SK-N-SH treated with all-trans-retinoic acid at 6 μM for 48 hours (cell line): ENCODE results near the gene FAM114A1.

Experiments used
- ARNTL ChIP-seq: fragments of 450-650 bp; formaldehyde crosslinking; IDR thresholded peaks from 2 replicates; pipeline ENCODE4 v1.5.0; 2020; ENCODE audit warnings: low read depth, mild to moderate bottlenecking, moderate library complexity, borderline replicate concordance
- BACH2 ChIP-seq: fragments of 250-450 bp; sonication (Bioruptor Pico); IDR thresholded peaks from 2 replicates; pipeline ENCODE4 v1.9.0; 2021; ENCODE audit warnings: mild to moderate bottlenecking, borderline replicate concordance
- ZFP3 ChIP-seq: fragments of 250-450 bp; sonication (Bioruptor Pico); IDR thresholded peaks from 2 replicates; pipeline ENCODE4 v1.5.0; 2020; ENCODE audit warnings: mild to moderate bottlenecking, moderate library complexity
- ZFP30 ChIP-seq: fragments of 450-650 bp; formaldehyde crosslinking; IDR thresholded peaks from 2 replicates; pipeline ENCODE4 v1.5.0; 2022; ENCODE audit warnings: mild to moderate bottlenecking, moderate library complexity
- ZNF70 ChIP-seq: fragments of 450-650 bp; formaldehyde crosslinking; IDR thresholded peaks from 2 replicates; pipeline ENCODE4 v1.5.0; 2020; ENCODE audit warnings: mild to moderate bottlenecking, moderate library complexity
- TF ChIP-seq, protein P1 (sequence below): fragments of 250-450 bp; sonication (Bioruptor Pico); IDR thresholded peaks from 2 replicates; pipeline ENCODE4 v1.8.0; 2020; ENCODE audit warnings: mild to moderate bottlenecking, moderate library complexity, borderline replicate concordance
- TF ChIP-seq, protein P2 (sequence below): fragments of 250-450 bp; sonication (Bioruptor Pico); IDR thresholded peaks from 2 replicates; pipeline ENCODE4 v1.5.1; 2020; ENCODE audit warnings: low read depth, mild to moderate bottlenecking, moderate library complexity

DNA sequence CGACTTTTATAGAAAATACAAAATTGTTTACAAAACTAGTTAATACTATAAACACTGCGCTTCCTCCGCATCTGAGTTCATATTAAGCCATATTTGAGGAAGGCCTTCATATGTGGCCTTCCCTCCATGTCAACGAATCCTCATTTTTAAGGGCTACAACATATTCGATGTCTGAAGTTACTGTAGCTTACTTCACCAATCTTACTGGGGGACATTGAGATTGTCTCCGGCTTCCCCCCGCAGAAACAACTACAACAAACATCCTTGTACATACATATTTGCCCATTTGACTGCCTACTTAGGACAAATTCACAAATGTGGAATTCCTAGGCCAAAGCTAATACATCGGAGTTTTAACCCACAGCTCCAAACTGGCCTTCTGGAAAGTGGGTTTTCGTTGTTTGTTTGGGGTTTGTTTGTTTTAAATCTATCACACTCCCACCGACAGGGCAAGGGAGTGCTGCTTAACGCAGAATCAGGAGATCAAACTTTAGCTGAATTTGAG lies 581 bp upstream of the FAM114A1 start:
- TF ChIP-seq BACH2 (no peak), ZFP30 (no peak), ZFP3 (CRISPR knock-in tag) (no peak), ARNTL (CRISPR knock-in tag) (no peak), ZNF70 (CRISPR knock-in tag) (no peak)
- TF ChIP-seq, protein P1, sequence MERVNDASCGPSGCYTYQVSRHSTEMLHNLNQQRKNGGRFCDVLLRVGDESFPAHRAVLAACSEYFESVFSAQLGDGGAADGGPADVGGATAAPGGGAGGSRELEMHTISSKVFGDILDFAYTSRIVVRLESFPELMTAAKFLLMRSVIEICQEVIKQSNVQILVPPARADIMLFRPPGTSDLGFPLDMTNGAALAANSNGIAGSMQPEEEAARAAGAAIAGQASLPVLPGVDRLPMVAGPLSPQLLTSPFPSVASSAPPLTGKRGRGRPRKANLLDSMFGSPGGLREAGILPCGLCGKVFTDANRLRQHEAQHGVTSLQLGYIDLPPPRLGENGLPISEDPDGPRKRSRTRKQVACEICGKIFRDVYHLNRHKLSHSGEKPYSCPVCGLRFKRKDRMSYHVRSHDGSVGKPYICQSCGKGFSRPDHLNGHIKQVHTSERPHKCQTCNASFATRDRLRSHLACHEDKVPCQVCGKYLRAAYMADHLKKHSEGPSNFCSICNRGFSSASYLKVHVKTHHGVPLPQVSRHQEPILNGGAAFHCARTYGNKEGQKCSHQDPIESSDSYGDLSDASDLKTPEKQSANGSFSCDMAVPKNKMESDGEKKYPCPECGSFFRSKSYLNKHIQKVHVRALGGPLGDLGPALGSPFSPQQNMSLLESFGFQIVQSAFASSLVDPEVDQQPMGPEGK (CRISPR knock-in tag) = no peak
- TF ChIP-seq, protein P2, sequence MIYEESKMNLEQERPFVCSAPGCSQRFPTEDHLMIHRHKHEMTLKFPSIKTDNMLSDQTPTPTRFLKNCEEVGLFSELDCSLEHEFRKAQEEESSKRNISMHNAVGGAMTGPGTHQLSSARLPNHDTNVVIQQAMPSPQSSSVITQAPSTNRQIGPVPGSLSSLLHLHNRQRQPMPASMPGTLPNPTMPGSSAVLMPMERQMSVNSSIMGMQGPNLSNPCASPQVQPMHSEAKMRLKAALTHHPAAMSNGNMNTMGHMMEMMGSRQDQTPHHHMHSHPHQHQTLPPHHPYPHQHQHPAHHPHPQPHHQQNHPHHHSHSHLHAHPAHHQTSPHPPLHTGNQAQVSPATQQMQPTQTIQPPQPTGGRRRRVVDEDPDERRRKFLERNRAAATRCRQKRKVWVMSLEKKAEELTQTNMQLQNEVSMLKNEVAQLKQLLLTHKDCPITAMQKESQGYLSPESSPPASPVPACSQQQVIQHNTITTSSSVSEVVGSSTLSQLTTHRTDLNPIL (CRISPR knock-in tag) = no peak
